ENCODE measurements around the gene ABL2.
A peak's percentile ranks its signal among the peaks of the same experiment; 100 is the strongest.

ABL2 gene

DNA sequence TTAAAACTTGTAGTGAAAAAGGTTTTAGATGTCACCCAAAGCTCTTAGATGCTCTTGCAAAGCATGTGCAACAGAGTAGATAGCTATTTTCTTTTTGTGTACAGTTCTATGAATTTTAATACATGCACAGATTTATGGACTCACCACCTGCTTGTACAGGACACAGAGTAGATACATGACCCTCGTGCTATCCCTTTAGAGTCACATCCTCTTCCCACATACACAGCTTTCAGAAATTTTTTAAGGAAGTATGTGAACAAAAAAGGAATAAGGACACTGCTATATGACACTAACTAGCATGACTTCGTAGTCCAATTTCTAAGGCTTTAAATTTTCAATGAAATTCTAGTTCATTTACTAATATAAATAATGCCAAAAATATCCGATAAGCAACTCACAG, 60.9 kb downstream of the ABL2 start:
- Histone ChIP-seq H3K79me1 (ENCODE audit: low read length) (peaks cover 6% of the 10 kb centered on the region), H4K5ac (ENCODE audit: low read length) (no peak overlapping the region), H3K4ac (ENCODE audit: low read depth, low read length) (no peak overlapping the region), H4K8ac (ENCODE audit: low read depth, low read length) (no peak overlapping the region), H3K4me1 (ENCODE audit: control insufficient read depth, low read depth, low read length) (peaks cover 1% of the 10 kb centered on the region), H3K36me3 (ENCODE audit: control insufficient read depth, insufficient read depth, low read length) (no peaks in the 10 kb centered on the region), H2BK5ac (ENCODE audit: low read length) (no peak overlapping the region), H2AK5ac (ENCODE audit: low read length) (no peak overlapping the region), H3K23ac (ENCODE audit: low read length) (no peak overlapping the region), H3K4me2 (ENCODE audit: low read length) (no peak overlapping the region), H3K56ac (ENCODE audit: low read length) (no peak overlapping the region), H3K79me2 (ENCODE audit: control insufficient read depth, insufficient read depth, low read length) (no peaks in the 10 kb centered on the region), H2BK15ac (replicated peaks; ENCODE audit: low read depth) (no peak overlapping the region), H2BK120ac (ENCODE audit: low read depth, low read length) (no peak overlapping the region), H3K9ac (ENCODE audit: low read length) (no peak overlapping the region), H3K27me3 (ENCODE audit: insufficient read depth, low read length, poor library complexity) (no peaks in the 10 kb centered on the region), H3K18ac (ENCODE audit: low read length) (no peak overlapping the region), H3K4me3 (ENCODE audit: low read length) (no peak overlapping the region), H3K27ac (ENCODE audit: low read depth, low read length) (no peak overlapping the region)
- DNase-seq = no peak
- no CpG with 5 or more reads among the region's 3 CpGs for WGBS (ENCODE audit: extremely low coverage, insufficient coverage, low lambda C conversion rate)

DNA sequence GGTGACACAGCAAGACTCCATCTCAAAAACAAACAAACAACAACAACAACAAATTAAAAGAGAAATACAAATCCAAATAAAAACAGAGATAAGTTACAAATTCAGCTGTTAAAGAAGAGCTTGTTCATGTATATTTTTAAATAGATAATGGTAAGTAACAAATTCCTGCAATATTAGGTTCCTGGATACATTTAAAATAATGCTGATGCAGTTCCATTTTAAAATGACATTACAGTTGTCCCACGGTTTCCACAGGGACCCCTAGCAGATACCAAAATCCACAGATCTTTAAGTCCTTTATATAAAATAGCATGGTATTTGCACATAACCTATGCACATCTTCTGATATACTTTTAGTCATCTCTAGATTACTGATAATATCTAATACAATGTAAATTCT, 61.5 kb downstream of the ABL2 start:
- Histone ChIP-seq H3K79me2 (ENCODE audit: control insufficient read depth, insufficient read depth, low read length) (no peaks in the 10 kb centered on the region), H3K36me3 (ENCODE audit: control insufficient read depth, insufficient read depth, low read length) (no peaks in the 10 kb centered on the region), H3K4me3 (ENCODE audit: low read length) (no peak overlapping the region), H2BK5ac (ENCODE audit: low read length) (no peak overlapping the region), H3K4me2 (ENCODE audit: low read length) (no peak overlapping the region), H4K5ac (ENCODE audit: low read length) (no peak overlapping the region), H3K4ac (ENCODE audit: low read depth, low read length) (no peak overlapping the region), H3K9ac (ENCODE audit: low read length) (no peak overlapping the region), H3K27ac (ENCODE audit: low read depth, low read length) (no peak overlapping the region), H3K23ac (ENCODE audit: low read length) (no peak overlapping the region), H4K8ac (ENCODE audit: low read depth, low read length) (no peak overlapping the region), H3K79me1 (ENCODE audit: low read length) (peaks cover 6% of the 10 kb centered on the region), H3K56ac (ENCODE audit: low read length) (no peak overlapping the region), H3K18ac (ENCODE audit: low read length) (no peak overlapping the region), H3K27me3 (ENCODE audit: insufficient read depth, low read length, poor library complexity) (no peaks in the 10 kb centered on the region), H2BK120ac (ENCODE audit: low read depth, low read length) (no peak overlapping the region), H2BK15ac (replicated peaks; ENCODE audit: low read depth) (no peak overlapping the region), H2AK5ac (ENCODE audit: low read length) (no peak overlapping the region), H3K4me1 (ENCODE audit: control insufficient read depth, low read depth, low read length) (peaks cover 1% of the 10 kb centered on the region)
- no CpG with 5 or more reads among the region's 1 CpG for WGBS (ENCODE audit: extremely low coverage, insufficient coverage, low lambda C conversion rate)
- no peak for DNase-seq

DNA sequence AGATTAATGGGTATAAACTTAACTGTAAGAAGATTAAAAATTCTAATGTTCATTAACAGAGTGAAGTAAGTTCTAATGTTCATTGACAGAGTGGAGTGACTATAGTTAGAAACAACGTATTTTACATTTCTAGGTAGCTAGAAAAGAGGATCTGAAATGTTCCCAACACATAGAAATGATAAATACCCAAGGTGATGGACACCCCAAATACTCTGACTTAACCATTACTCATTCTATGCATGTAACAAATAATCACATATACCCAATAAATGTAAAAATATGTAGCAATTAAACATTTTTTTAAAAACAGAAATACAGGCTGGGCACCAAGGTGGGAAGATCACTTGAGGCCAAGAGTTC, 62.1 kb downstream of the ABL2 start:
- Histone ChIP-seq H4K5ac (ENCODE audit: low read length) (no peak overlapping the region), H2BK15ac (replicated peaks; ENCODE audit: low read depth) (no peak overlapping the region), H3K79me2 (ENCODE audit: control insufficient read depth, insufficient read depth, low read length) (no peaks in the 10 kb centered on the region), H3K23ac (ENCODE audit: low read length) (no peak overlapping the region), H3K18ac (ENCODE audit: low read length) (no peak overlapping the region), H2AK5ac (ENCODE audit: low read length) (no peak overlapping the region), H3K79me1 (ENCODE audit: low read length) (peaks cover 6% of the 10 kb centered on the region), H3K4me1 (ENCODE audit: control insufficient read depth, low read depth, low read length) (peaks cover 1% of the 10 kb centered on the region), H3K27me3 (ENCODE audit: insufficient read depth, low read length, poor library complexity) (no peaks in the 10 kb centered on the region), H2BK5ac (ENCODE audit: low read length) (no peak overlapping the region), H4K8ac (ENCODE audit: low read depth, low read length) (no peak overlapping the region), H3K4me2 (ENCODE audit: low read length) (no peak overlapping the region), H3K56ac (ENCODE audit: low read length) (no peak overlapping the region), H3K4me3 (ENCODE audit: low read length) (no peak overlapping the region), H3K27ac (ENCODE audit: low read depth, low read length) (no peak overlapping the region), H3K4ac (ENCODE audit: low read depth, low read length) (no peak overlapping the region), H3K36me3 (ENCODE audit: control insufficient read depth, insufficient read depth, low read length) (no peaks in the 10 kb centered on the region), H3K9ac (ENCODE audit: low read length) (no peak overlapping the region), H2BK120ac (ENCODE audit: low read depth, low read length) (no peak overlapping the region)
- no peak for DNase-seq
- WGBS (ENCODE audit: extremely low coverage, insufficient coverage, low lambda C conversion rate) = no CpG with 5 or more reads among the region's 1 CpG

DNA sequence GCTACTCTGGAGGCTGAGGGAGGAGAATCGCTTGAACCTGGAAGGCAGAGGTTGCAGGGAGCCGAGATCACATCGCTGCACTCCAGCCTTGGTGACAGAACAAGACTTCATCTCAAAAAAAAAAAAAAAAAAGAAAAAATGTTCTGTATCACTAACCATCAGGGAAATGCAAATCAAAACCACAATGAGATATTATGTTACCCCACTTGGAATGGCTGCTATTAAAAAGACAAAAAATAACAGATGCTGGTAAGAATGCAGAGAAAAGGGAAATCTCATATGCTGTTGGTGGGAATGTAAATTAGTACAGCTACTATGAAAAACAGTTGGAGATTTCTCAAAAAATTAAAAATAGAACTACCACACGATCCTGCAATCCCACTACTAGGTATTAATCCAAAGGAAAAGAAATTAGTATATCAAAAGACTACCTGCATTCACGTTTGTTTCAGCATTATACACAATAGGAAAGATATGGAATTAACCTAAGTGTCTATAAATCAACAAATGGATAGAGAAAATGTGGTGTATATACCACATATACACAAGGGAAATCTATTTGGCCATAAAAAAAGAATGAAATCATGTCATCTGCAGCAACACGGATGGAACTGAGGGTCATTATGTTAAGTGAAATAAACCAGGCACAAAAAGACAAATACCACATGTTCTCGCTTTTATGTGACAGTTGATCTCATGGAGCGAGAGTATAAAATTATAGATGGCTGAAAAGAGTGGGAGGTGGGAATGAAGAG, 62.6 kb downstream of the ABL2 start:
- H3K18ac ChIP-seq (ENCODE audit: low read length) = no peak overlapping the region
- H4K5ac ChIP-seq (ENCODE audit: low read length) = no peak overlapping the region
- peaks cover 6% of the 10 kb centered on the region for H3K79me1 ChIP-seq (ENCODE audit: low read length)
- H2BK120ac ChIP-seq (ENCODE audit: low read depth, low read length) = no peak overlapping the region
- no peak overlapping the region for H3K4ac ChIP-seq (ENCODE audit: low read depth, low read length)
- no peak overlapping the region for H3K56ac ChIP-seq (ENCODE audit: low read length)
- H3K4me3 ChIP-seq (ENCODE audit: low read length) = no peak overlapping the region
- WGBS (ENCODE audit: extremely low coverage, insufficient coverage, low lambda C conversion rate) = 100% methylated on average over 1 of the region's 8 CpGs
- H3K36me3 ChIP-seq (ENCODE audit: control insufficient read depth, insufficient read depth, low read length) = no peaks in the 10 kb centered on the region
- peaks cover 1% of the 10 kb centered on the region for H3K4me1 ChIP-seq (ENCODE audit: control insufficient read depth, low read depth, low read length)
- no peak overlapping the region for H3K4me2 ChIP-seq (ENCODE audit: low read length)
- H3K79me2 ChIP-seq (ENCODE audit: control insufficient read depth, insufficient read depth, low read length) = no peaks in the 10 kb centered on the region
- H3K23ac ChIP-seq (ENCODE audit: low read length) = no peak overlapping the region
- no peak for DNase-seq
- H3K27me3 ChIP-seq (ENCODE audit: insufficient read depth, low read length, poor library complexity) = no peaks in the 10 kb centered on the region
- H4K8ac ChIP-seq (ENCODE audit: low read depth, low read length) = no peak overlapping the region
- no peak overlapping the region for H3K9ac ChIP-seq (ENCODE audit: low read length)
- no peak overlapping the region for H2AK5ac ChIP-seq (ENCODE audit: low read length)
- no peak overlapping the region for H2BK15ac ChIP-seq (replicated peaks; ENCODE audit: low read depth)
- H2BK5ac ChIP-seq (ENCODE audit: low read length) = no peak overlapping the region
- H3K27ac ChIP-seq (ENCODE audit: low read depth, low read length) = no peak overlapping the region

DNA sequence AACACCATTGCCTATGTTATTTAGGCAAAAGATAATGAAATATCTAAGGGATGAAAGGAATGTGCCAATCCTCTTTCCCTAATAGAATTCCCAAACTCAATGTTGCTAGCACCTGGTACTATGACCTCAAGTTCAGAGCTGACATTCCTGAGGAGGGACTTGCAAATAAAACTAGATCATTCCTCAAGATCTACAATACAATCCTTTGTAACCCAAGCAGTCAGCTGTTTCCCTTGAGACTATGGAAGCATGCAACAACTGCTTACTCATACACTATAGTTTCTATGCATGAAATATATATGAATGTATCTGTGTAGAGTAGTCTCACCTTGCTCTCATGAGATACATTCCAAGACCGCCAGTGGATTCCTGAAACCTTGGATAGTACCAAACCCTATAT, 65.0 kb downstream of the ABL2 start:
- Histone ChIP-seq H3K27me3 (ENCODE audit: insufficient read depth, low read length, poor library complexity) (no peaks in the 10 kb centered on the region), H3K23ac (ENCODE audit: low read length) (no peak overlapping the region), H3K56ac (ENCODE audit: low read length) (no peak overlapping the region), H3K18ac (ENCODE audit: low read length) (no peak overlapping the region), H3K4me3 (ENCODE audit: low read length) (no peak overlapping the region), H3K4ac (ENCODE audit: low read depth, low read length) (no peak overlapping the region), H3K79me2 (ENCODE audit: control insufficient read depth, insufficient read depth, low read length) (no peaks in the 10 kb centered on the region), H3K4me1 (ENCODE audit: control insufficient read depth, low read depth, low read length) (peaks cover 1% of the 10 kb centered on the region), H3K4me2 (ENCODE audit: low read length) (no peak overlapping the region), H3K9ac (ENCODE audit: low read length) (no peak overlapping the region), H3K36me3 (ENCODE audit: control insufficient read depth, insufficient read depth, low read length) (no peaks in the 10 kb centered on the region), H2BK5ac (ENCODE audit: low read length) (no peak overlapping the region), H4K8ac (ENCODE audit: low read depth, low read length) (no peak overlapping the region), H3K79me1 (ENCODE audit: low read length) (peaks cover 6% of the 10 kb centered on the region), H2BK120ac (ENCODE audit: low read depth, low read length) (no peak overlapping the region), H4K5ac (ENCODE audit: low read length) (no peak overlapping the region), H2AK5ac (ENCODE audit: low read length) (no peak overlapping the region), H3K27ac (ENCODE audit: low read depth, low read length) (no peak overlapping the region), H2BK15ac (replicated peaks; ENCODE audit: low read depth) (no peak overlapping the region)
- no CpG with 5 or more reads among the region's 1 CpG for WGBS (ENCODE audit: extremely low coverage, insufficient coverage, low lambda C conversion rate)
- DNase-seq = peak; percentile 89

DNA sequence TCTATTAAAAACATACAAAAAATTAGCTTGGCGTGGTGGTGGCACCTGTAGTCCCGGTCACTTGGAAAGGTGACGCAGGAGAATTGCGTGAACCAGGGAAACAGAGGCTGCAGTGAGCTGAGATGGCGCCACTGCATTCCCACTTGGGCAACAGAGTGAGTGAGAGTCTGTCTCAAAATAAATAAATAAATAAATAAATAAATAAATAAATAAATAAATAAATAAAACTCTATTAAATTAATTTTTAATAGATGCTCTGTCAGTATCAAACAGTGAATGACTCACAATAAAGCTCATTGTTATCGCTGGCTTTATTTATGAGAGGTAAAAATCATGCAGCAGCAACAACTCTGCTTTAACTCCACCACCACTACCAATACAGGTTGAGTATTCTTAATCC, 72.8 kb downstream of the ABL2 start:
- Histone ChIP-seq H3K27me3 (ENCODE audit: insufficient read depth, low read length, poor library complexity) (no peaks in the 10 kb centered on the region), H3K4me1 (ENCODE audit: control insufficient read depth, low read depth, low read length) (no peaks in the 10 kb centered on the region), H3K79me2 (ENCODE audit: control insufficient read depth, insufficient read depth, low read length) (no peaks in the 10 kb centered on the region), H4K5ac (ENCODE audit: low read length) (no peak overlapping the region), H3K4me2 (ENCODE audit: low read length) (no peak overlapping the region), H3K23ac (ENCODE audit: low read length) (no peak overlapping the region), H3K36me3 (ENCODE audit: control insufficient read depth, insufficient read depth, low read length) (no peaks in the 10 kb centered on the region), H2BK5ac (ENCODE audit: low read length) (no peak overlapping the region), H4K8ac (ENCODE audit: low read depth, low read length) (no peak overlapping the region), H3K56ac (ENCODE audit: low read length) (no peak overlapping the region), H2AK5ac (ENCODE audit: low read length) (no peak overlapping the region), H3K4ac (ENCODE audit: low read depth, low read length) (no peak overlapping the region), H2BK15ac (replicated peaks; ENCODE audit: low read depth) (no peak overlapping the region), H3K9ac (ENCODE audit: low read length) (no peak overlapping the region), H3K18ac (ENCODE audit: low read length) (no peak overlapping the region), H3K27ac (ENCODE audit: low read depth, low read length) (no peak overlapping the region), H2BK120ac (ENCODE audit: low read depth, low read length) (no peak overlapping the region), H3K79me1 (ENCODE audit: low read length) (peaks cover 3% of the 10 kb centered on the region), H3K4me3 (ENCODE audit: low read length) (no peak overlapping the region)
- no CpG with 5 or more reads among the region's 6 CpGs for WGBS (ENCODE audit: extremely low coverage, insufficient coverage, low lambda C conversion rate)
- no peak for DNase-seq
